NK-92 (cell line): ENCODE measurements around the gene MSH4.
"Not testable (repeated sequence)": the region's sequence is repeated elsewhere in the genome, so short reads cannot be mapped to it uniquely, and the experiment has no call there.

Experiments used
- DNase-seq: peaks from one replicate; lab custom pipeline; 2025; ENCODE audit not compliant: unreplicated experiment; lab: John Stamatoyannopoulos, UW

MSH4 gene

GRCh38 chr1:75932304-75932703 is 135.6 kb downstream of the MSH4 start, which contains the start of gene ASB17:
ASB17 (minus strand) TSS chr1:75932404; CDS start chr1:75932291, 113 bp downstream.
- DNase-seq, result no peak

- no peak for DNase-seq
Observed at GRCh38 chr1:75937034-75937433, 140.4 kb downstream of the MSH4 start.

- DNase-seq, result not testable (repeated sequence)
Observed at GRCh38 chr1:75943037-75943436, 146.4 kb downstream of the MSH4 start.

- DNase-seq, result no peak
Observed at GRCh38 chr1:75950176-75950575, 153.5 kb downstream of the MSH4 start.

GRCh38 chr1:75952016-75952415 is 155.3 kb downstream of the MSH4 start:
- no peak for DNase-seq

- no peak for DNase-seq
Observed at GRCh38 chr1:75953461-75953860, 156.8 kb downstream of the MSH4 start.

- DNase-seq, result no peak
Observed at GRCh38 chr1:75954586-75954985, 157.9 kb downstream of the MSH4 start.
